SKM-1 treated with dmso at 0.1 percent for 144 hours (cell line): Measurements from ENCODE around the gene IFT25.

Experiments used
- DNase-seq: peaks from one replicate; lab custom pipeline; 2025; ENCODE audit not compliant: unreplicated experiment; lab: John Stamatoyannopoulos, UW

IFT25 gene

DNA sequence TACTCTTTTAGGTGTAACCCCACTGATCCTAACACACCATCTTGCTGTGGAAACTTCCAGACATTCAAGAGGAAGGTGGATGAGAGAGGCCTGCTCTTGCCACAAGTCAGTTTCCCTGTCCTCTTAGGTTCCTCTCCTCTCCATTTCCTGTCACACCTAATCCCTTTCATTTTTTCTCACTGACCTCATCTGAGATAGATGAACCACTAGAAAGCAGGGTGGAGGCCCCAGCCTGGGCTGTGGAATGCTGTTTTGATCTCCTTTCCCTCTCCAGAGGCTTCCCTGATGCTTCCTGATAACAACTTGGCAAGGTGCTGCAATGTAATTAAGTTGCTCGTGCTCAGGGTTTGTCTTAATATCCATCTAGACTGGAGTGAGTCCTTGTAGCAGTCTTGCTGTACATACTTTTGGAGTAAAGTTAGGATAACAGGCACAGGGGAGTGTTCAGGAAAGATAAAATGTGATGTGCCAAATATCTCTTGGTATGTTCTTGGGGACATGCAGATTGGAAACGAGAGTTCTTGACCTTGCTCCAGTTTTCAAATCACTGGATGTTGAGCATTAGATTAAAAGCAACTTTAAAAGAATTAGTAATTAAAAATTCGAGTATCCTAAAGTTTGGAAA lies 11.8 kb upstream of the IFT25 start:
- DNase-seq: no peak

DNA sequence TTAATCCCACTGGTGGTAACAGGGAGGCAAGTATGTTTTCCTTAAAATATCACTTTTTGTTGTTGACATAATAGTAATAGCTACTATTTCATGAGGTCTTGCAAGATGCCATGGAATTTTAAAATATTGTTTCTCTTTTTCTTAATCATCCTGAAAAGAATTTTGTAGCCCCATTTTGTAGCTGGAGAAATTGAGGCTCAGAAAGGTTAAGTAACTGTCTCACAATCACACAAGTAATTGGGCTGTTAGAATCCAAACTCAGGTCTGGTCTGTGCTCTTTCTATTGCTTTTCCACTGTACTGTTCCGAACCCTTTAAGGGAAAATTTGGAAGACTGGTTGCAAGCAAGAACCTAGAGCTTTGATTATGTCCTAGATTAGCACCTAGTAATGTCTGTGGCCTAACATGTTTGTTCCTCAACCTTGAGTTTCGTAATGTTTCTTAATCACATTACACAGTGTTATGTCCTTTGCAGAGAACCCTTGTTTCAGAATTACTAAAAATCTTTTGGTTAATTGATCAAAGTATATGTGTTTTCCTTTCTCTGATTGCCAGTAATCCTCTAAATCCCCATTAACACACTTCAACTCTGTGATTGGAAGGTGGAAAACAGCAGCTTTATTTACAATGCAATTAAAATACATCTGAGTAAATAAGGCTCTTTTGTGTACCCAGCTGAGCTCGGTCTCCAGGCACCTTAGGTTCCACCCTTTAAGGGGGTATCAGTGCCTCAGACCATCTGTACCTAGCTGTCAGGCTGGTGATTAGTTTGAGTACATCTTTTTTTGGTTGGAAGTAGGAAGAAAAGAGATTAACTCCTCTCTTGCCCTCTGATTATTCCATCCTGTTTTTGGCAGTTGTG lies 11.0 kb upstream of the IFT25 start:
- DNase-seq: no peak

DNA sequence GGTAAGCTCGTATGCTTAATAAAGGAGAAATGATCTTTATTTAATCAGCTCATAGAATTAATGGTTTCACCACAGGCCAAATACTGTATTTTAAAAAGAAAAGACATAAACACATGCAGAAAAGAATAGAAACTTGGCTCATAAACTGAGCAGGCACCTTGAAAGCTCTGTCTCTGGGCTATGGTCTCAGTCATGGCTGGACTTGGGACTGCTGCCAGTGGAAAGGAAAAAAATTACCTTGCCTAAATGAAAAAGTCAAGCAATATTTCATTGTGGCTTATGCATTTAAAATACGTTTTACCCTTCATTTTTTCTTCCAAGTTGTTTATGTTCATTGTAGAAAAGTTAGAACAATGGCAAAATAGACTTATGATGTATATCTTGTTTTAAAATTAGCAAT lies 8.6 kb upstream of the IFT25 start:
- DNase-seq: no peak

DNA sequence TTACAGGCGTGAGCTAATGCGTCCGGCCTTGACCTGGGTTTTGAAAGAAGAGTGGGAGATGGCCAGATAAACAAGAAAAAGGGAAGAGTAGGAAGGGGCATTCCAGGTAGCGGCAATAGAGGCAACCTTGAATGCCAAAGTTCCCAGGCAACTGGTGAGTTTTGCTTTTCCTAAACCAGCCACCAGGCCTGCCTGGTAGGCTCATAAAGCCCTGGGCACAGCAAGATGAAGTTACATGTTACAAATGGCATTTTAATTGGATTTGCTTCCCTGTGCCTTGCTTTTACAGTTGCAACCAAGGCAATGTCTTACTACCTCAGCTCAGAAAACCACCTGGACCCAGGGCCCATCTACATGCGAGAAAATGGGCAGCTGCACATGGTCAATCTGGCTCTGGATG lies 6.2 kb upstream of the IFT25 start:
- no peak for DNase-seq

DNA sequence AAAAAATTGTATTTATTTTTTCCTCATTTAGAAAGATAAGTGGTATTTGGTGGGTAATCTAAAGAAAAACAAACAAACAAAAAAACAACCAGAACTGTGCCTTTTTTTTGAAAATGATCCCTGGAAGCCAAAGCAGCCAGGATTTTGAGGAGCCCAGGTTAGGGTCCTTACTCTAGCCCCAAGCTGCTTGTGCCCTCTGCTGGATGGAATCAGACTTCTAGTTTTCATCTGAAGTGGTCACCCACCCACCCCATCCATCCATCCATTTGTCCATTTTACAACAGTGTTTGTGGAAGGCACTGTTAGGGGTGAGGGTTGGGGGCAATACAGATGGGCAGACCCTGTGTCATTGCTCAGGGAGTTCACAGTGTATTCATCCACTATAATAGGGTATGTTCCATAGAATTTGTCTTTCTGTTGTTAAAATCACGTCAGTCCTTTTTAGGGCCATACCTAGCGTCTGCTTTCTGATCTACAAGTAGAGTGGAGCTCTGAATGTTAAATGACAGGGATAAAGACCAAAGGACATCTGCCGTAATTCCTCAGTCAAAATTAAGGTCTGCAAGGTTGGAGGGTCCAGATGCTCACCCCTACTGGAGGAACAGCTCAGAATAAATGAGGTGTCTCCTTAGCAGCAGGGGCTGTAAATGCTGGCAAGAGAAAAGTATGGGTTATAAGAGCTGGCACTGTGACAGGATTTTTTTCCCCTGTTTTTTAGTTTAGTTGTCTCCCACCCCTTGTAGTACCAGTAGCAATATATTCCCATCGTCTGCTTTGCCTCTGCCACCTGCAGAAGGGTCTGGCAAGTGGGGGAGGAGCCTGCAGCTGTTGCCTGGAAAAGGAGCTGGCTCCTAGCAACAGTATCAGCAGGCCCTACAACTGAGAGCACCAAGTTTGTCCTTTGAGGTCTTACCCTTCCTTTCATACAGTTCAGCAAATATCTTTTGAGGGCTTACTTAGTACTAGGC lies 3.8 kb upstream of the IFT25 start:
- no peak for DNase-seq

DNA sequence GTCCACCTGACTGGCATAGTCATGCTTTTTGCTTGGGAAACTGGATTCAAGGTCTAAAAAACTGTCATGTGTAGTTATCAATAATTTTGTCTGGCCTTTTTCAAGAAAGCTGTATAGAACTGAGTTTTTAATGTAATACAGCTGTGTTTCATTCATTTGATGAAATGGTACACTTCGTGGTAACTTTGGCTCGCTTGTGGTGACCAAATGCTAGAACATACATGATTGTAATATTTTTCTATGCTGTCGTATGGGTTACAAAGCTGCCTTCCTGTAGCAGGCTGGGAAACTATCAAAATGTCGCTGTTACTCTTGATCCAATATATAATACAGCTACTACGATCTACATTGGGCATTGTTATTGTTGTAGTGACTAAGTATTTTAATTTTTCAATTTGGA lies 2.8 kb upstream of the IFT25 start:
- DNase-seq: no peak

DNA sequence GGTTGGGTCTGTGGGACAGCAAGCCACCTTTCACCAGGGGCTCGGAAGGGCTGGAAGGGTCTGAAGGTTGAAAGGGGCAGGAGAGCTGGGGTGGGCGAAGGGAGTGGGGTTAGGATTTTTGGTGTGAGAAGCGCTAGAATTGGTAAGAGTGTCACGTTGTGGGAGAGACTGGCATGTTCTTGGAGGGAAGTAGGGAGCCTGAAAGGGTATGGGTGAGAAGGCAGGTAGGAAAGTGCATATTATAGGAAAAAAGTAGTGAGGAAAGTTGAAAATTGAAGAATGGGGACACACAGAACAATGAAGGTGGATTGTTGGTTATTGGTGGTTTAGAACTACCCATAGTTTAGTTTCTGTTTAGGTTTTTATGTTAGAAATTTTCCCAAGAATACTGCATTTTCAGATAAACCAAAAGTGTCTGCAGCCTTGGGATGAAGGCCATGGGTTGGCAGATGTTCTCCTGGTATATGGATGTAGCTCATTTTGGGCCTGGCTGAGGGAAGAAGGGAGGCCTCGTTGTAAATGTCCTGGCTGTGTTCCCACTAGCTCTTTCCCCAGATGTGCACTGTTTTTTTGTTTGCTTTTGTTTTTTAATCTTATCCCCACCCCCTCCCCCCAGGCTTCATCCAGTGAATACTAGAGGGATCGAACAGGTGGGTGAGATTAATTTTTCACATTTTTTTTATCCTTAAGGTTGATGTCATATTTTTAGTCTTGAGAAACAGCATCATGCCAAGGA lies 1.8 kb upstream of the IFT25 start:
- DNase-seq: no peak

DNA sequence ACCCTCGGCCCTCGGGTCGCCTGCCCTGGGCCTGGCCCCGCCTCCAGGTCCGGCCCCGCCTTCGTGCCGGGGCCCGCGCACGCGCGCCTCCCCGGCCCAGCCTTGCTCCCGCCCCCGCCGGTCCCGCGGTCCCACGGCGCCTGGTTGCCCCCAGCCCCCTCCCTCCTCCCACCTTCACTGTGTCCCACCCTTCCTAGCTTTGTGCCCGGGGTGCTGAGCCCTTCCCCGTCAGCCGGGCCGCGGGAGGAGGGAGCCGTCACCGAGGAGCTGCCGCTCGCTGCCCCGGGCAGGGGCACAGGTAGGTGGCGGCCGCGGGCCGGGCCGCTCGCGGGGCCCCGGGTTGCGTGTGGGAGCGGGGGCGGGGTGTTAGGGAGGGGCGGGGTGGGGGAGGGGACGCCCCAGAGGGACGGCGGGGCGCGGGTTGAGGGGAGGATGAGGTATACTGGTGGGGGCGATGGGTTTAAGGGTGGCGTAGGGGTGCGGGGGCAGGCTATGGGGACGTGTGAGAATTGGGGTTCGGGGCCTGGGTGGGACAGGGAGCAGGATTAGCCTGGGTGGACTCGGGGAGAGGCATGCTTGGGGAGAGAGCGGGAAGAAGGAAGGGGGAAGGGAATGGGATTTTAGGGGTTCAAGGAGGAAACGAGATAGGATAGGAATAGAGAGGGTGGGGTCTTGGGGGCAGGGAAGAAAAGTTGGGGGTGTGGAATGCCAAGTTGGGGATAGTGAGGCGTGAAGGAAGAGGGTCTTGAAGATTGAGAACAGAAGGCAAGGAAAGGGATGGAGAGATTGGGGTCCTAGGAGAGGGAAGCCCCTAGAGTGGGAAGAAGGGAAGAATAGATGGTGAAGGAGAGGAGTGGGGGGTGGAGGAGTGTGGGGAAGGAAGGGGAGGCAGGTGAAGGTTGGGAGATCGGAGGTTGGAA lies 1.0 kb upstream of the IFT25 start, which contains the start of gene LRRC42:
LRRC42 (plus strand) TSS at position 99 of the 920 bp plus-strand sequence. CDS start 5,650 bp downstream, outside the sequence.
- peak; percentile 63 for DNase-seq

DNA sequence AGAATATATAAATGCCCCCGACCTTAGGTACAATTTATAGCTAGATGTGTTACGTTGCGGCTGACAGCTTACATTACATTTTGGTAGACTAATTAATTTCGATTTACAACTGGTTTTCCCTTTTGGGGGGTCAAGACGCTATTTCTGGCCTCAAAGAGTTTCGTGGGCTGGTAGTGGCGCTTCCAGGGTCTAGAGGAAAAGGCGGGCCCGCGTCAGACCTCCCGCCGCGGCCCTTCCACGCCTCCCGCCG lies 391 bp downstream of the IFT25 start:
- no peak for DNase-seq

DNA sequence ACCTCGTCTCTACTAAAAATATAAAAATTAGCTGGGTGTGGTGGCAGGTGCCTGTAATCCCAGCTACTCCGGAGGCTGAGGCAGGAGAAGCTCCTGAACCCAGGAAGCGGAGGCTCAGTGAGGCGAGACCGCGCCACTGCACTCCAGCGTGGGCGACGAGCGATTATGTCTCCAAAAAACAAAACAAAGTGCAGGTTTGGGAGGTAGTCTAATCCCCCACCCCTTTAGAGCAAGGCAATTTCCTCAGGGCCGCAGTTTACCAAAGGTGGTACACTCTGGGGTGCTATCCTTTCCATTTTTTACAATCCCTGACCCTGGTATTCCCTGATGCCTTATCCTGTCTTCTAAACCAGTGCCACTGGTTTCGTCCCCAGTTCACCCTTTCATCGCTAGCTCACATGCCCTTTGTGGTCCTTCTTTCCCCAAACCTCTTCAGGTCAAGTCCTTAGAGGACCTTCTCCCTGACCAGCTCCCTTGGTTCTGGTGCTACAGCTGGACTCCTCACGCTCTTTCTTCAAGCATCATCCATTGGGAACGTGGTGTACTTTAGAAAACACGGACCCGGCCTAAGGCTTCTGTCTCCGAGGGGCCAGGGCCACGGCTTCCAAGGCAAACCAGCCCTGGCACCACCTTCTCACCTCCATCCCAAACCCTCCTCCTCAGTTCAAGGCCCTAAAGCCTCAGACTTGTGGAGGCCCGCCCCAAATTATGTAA lies 873 bp downstream of the IFT25 start:
- DNase-seq: no peak

DNA sequence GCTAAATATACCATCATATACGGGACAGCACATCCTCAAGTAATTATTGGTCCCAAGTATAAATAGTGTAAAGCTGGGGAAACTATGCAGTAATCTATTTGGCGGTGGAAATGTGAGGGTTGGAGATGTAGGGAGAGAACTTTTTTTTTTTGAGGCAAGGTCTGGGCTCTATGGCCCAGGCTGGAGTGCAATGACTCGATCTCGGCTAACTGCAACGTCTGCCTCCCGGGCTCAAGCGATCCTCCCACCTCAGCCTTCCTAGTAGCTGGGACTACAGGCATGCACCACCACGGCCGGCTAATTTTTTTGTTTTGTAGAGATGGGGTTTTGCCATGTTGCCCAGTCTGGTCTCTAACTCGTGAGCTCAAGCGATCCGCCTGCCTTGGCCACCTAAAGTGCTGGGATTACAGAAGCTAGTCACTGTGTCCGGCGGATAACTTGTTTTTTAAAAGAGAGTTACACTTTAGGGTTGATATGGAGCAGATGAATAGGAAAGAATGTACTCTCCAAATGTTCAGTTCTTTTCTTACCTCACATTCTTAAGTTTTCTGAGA lies 1.9 kb downstream of the IFT25 start:
- no peak for DNase-seq

DNA sequence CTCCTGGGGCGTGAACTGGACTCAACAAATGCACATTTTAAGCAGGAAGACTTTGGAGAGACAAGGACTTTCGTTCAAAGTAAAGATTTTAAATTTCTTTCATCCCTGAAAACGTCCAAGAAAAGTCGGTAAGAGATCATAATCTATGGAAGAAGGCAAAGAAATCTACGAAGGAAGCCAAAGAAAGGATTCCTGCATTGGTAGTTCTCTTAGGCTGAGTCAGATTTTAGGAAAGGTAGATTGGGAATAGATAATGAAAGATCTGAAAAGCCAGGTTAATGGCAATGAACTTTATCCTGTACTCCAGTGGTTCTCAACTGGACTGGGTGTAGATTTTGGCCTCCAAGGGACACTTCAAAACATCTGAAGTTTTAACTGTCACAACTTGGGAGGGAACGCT lies 2.4 kb downstream of the IFT25 start:
- no peak for DNase-seq

DNA sequence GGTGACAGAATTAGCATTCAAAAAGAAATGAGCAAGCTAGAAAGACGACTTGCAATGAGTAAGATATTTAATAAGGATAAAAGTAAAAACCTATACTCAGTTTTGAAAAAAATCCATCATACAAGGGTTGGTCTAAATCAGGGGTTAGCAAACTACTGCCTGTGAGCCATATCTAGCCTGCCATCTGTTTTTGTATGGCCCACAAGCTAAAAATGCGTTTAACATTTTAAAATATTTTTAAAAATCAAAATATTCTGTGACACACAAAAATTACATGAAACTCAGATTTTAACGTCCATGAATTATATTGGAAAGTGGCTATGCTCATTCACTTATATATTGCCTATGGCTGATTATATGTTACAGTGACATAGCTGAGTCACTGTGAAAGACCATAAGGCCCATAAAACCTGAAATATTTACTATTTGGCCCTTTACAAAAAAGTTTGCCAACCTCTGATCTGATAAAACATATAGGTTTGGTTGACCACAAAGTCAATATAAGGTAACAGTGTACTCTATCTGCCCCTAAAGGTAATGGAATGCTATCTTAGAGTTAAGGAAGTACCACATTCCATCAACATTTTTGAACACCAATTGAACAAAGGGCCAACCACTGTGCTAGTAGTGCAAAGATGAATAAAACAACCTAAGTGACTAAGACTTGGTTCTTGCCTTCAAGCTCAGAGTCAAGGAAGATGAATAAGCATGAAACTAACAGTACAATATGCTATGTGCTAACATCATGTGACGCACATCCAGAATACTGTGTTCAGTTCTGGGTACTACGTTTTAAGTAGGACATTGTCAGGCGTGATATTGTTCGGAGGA lies 3.2 kb downstream of the IFT25 start:
- DNase-seq: no peak

DNA sequence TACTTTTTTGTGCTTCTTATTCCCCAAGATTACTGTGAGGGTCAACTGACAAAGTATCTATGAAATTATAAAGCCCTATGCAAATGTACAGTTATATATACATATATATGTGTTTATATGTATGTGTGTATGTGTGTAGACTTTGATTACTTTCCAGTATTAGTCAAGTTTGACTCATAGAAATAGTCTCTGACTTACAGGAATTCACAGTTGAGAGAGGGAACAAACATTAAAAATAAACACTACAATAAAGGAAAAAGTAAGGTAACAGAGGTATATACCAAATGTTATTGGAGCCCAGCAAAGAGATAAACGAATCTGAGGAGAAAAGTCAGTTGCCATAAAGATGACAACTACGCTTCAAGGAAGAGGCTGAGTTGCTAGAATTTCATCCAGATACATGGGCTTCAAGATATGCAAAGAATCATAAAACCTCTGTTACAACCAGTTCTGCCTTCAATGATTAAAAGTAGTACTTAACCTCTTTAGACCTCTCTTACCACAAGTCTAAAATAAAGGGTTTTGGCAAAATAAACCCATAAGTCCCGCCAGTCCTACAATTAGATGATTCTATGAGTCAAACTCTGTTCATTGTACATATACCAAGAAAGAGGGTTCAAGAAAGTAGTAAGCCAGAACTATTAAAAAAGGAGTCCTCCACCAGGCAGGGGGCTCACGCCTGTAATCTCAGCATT lies 7.2 kb downstream of the IFT25 start:
- no peak for DNase-seq

DNA sequence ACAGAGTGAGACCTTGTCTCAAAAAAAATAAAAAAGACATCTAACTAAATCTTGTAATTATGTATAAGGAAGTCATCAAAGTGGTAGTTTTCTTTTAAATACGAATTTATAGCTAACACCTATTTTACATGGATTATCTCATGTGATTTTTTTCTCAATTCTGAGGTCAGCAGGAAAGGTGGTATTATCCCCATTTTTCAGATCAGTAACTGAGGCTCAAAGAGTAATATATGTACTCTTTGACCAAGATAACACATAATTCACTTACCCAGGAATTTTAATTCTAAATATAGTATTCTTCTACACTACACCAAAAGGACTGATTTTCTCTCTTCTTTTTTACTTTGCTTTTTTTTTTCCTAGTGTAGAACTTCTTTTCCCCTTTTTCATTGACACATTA lies 9.1 kb downstream of the IFT25 start:
- DNase-seq: no peak

DNA sequence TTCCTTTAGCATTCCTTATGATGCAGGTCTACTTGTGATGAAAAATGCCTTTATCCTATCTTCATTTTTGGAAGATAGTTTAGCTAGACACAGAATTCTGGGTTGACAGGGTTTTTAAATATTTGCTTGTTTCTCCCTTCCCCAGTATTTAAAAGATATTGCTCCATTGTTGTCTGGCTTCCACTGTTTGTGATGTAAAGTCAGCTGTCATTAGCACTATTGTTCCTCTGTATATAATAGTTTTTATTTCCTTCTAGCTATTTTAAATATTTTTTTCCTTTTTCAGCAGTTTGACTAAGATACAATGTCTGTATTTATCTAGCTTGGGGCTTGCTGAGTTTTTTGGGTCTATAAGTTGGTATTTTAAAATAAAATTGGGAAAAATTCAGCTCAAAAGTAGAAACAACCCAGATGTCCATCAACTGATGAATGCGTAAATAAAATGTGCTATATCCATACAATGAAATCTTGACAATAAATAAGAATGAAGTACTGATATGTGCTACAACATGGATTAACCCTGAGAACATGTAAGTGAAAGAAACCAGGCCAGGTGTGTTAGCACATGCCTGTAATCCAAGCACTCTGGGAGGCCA lies 11.2 kb downstream of the IFT25 start:
- no peak for DNase-seq

DNA sequence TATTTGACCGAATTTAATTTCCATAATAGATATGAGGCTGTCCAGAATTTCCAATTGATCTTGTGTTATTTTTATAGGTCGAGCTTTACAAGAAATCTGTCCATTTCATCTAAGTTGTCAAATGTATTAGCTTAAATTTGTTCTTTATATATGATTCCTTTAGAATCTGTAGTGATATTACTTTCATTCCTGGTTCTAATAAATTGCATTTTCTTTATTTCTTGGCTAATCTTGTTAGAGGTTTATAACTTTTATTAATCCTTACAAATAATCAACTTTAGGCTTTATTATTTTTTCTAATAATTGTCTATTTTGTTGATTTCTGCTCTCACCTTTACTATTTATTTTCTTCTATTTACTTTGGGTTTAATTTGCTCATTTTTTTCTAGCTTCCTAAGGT lies 14.0 kb downstream of the IFT25 start:
- no peak for DNase-seq
